ENCODE results near the gene ATP12A.

DNA sequence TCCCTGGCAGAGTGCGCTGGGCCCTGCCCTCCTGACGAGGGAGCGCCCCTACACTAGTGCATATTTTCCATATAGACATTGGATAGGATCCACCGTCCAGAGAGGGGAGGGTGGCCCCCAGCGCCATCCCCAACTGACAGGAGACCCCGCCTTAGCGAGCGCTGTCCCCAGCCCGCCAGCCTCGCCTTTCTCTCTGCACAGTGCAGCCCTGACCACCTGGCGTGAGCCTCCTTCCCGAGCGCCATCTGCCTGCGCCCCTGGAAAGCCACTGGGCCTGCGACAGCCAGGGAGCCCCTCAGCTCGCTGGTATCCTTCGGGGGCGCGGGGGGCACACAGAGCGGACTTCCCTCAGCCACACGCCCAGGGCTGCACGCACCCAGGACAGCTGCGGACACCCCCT, 42.1 kb upstream of the ATP12A start:
- TF ChIP-seq CHD2 (IDR thresholded peaks at IDR 0.05; ENCODE audit: low read length, partially characterized antibody) = no peak
- TF ChIP-seq, protein P1, sequence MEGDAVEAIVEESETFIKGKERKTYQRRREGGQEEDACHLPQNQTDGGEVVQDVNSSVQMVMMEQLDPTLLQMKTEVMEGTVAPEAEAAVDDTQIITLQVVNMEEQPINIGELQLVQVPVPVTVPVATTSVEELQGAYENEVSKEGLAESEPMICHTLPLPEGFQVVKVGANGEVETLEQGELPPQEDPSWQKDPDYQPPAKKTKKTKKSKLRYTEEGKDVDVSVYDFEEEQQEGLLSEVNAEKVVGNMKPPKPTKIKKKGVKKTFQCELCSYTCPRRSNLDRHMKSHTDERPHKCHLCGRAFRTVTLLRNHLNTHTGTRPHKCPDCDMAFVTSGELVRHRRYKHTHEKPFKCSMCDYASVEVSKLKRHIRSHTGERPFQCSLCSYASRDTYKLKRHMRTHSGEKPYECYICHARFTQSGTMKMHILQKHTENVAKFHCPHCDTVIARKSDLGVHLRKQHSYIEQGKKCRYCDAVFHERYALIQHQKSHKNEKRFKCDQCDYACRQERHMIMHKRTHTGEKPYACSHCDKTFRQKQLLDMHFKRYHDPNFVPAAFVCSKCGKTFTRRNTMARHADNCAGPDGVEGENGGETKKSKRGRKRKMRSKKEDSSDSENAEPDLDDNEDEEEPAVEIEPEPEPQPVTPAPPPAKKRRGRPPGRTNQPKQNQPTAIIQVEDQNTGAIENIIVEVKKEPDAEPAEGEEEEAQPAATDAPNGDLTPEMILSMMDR (IDR thresholded peaks at IDR 0.05) = no peak
- TF ChIP-seq, protein P2, sequence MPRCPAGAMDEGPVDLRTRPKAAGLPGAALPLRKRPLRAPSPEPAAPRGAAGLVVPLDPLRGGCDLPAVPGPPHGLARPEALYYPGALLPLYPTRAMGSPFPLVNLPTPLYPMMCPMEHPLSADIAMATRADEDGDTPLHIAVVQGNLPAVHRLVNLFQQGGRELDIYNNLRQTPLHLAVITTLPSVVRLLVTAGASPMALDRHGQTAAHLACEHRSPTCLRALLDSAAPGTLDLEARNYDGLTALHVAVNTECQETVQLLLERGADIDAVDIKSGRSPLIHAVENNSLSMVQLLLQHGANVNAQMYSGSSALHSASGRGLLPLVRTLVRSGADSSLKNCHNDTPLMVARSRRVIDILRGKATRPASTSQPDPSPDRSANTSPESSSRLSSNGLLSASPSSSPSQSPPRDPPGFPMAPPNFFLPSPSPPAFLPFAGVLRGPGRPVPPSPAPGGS (IDR thresholded peaks at IDR 0.05) = no peak
- TF ChIP-seq EP300 (IDR thresholded peaks at IDR 0.05) = no peak
- TF ChIP-seq RFX5 (IDR thresholded peaks at IDR 0.05) = no peak
- no peak for TF ChIP-seq RAD21 (conservative IDR thresholded peaks at IDR 0.05 in 1 of 2, IDR thresholded peaks at IDR 0.05 in 1 of 2)
- TF ChIP-seq KDM5A (IDR thresholded peaks at IDR 0.05) = no peak
- TF ChIP-seq POLR2A (IDR thresholded peaks at IDR 0.05; ENCODE audit: low read length) = no peak
- no peak for TF ChIP-seq MYC (IDR thresholded peaks at IDR 0.05; ENCODE audit: borderline replicate concordance, low read length)
- TF ChIP-seq, protein P3, sequence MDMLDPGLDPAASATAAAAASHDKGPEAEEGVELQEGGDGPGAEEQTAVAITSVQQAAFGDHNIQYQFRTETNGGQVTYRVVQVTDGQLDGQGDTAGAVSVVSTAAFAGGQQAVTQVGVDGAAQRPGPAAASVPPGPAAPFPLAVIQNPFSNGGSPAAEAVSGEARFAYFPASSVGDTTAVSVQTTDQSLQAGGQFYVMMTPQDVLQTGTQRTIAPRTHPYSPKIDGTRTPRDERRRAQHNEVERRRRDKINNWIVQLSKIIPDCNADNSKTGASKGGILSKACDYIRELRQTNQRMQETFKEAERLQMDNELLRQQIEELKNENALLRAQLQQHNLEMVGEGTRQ (IDR thresholded peaks at IDR 0.05) = no peak
- TF ChIP-seq POLR2AphosphoS2 (conservative IDR thresholded peaks at IDR 0.05; ENCODE audit: low read length) = no peak
- TF ChIP-seq, protein P4, sequence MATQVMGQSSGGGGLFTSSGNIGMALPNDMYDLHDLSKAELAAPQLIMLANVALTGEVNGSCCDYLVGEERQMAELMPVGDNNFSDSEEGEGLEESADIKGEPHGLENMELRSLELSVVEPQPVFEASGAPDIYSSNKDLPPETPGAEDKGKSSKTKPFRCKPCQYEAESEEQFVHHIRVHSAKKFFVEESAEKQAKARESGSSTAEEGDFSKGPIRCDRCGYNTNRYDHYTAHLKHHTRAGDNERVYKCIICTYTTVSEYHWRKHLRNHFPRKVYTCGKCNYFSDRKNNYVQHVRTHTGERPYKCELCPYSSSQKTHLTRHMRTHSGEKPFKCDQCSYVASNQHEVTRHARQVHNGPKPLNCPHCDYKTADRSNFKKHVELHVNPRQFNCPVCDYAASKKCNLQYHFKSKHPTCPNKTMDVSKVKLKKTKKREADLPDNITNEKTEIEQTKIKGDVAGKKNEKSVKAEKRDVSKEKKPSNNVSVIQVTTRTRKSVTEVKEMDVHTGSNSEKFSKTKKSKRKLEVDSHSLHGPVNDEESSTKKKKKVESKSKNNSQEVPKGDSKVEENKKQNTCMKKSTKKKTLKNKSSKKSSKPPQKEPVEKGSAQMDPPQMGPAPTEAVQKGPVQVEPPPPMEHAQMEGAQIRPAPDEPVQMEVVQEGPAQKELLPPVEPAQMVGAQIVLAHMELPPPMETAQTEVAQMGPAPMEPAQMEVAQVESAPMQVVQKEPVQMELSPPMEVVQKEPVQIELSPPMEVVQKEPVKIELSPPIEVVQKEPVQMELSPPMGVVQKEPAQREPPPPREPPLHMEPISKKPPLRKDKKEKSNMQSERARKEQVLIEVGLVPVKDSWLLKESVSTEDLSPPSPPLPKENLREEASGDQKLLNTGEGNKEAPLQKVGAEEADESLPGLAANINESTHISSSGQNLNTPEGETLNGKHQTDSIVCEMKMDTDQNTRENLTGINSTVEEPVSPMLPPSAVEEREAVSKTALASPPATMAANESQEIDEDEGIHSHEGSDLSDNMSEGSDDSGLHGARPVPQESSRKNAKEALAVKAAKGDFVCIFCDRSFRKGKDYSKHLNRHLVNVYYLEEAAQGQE (IDR thresholded peaks at IDR 0.05) = no peak
- TF ChIP-seq ZSCAN20 (CRISPR knock-in tag; IDR thresholded peaks at IDR 0.05) = no peak
- no peak for TF ChIP-seq RARB (CRISPR knock-in tag; IDR thresholded peaks at IDR 0.05)
